ENCODE results near the gene TAOK3. TPM values are rescaled to one million over a fixed set of nuclear protein-coding genes. Genes with fewer than 3 reads are reported as not detected.

TAOK3 gene
- total and polyA plus RNA-seq, 2 donors (not counting 1 experiment from before 2014, with no cell fraction given): 30.0 to 80.4 TPM

- no peak overlapping the region for H3K27ac Mint-ChIP-seq
- POLR2A ChIA-PET: no interaction called here
Measured at GRCh38 chr12:118391836-118392235, 19.1 kb upstream of the TAOK3 start.

GRCh38 chr12:118391424-118391823, 18.7 kb upstream of the TAOK3 start:
- Histone ChIP-seq H3K27ac (ENCODE audit: low read length in 2 of 2) (no peak overlapping the region), H3K27me3 (replicated peaks in 1 of 4; ENCODE audit: control extremely low read depth in 1 of 4, control insufficient read depth in 3 of 4, insufficient read depth in 4 of 4, low read length in 3 of 4) (no peaks in the 10 kb centered on the region), H3K4me2 (replicated peaks; ENCODE audit: low read depth, low read length, poor library complexity, severe bottlenecking) (no peak overlapping the region), H3K4me3 (ENCODE audit: control extremely low read depth in 1 of 5, extremely low read depth in 1 of 5, insufficient read depth in 1 of 5, low read depth in 2 of 5, low read length in 4 of 5) (no peak overlapping the region), H3K79me2 (ENCODE audit: control insufficient read depth, insufficient read depth, low read length) (peaks cover 3% of the 10 kb centered on the region), H3K36me3 (replicated peaks in 1 of 2; ENCODE audit: control extremely low read depth in 1 of 2, control insufficient read depth in 1 of 2, extremely low read depth in 1 of 2, insufficient read depth in 2 of 2, low read length in 1 of 2) (peaks cover 22 to 80% of the 10 kb centered on the region in 2 experiments), H3K9me3 (ENCODE audit: control extremely low read depth in 1 of 3, control insufficient read depth in 2 of 3, insufficient read depth in 1 of 3, low read length in 2 of 3) (no peaks in the 10 kb centered on the region), H2AFZ (ENCODE audit: insufficient read depth, low read depth, low read length, poor library complexity, severe bottlenecking) (no peak overlapping the region), H3K9ac (ENCODE audit: low read length) (no peak overlapping the region), H4K20me1 (ENCODE audit: control insufficient read depth, insufficient read depth, low read length, poor library complexity, severe bottlenecking) (no peaks in the 10 kb centered on the region), H3K4me1 (ENCODE audit: control insufficient read depth in 2 of 2, insufficient read depth in 2 of 2, low read length in 2 of 2) (no peaks in the 10 kb centered on the region)
- Mint-ChIP-seq H3K9me3 (ENCODE audit: insufficient read depth) (no peaks in the 10 kb centered on the region), H3K4me3 (no peak overlapping the region), H3K27ac (no peak overlapping the region), H3K27me3 (no peaks in the 10 kb centered on the region), H3K4me1 (no peaks in the 10 kb centered on the region)
- ChIA-PET POLR2A (no interaction called here), CTCF (no interaction called here)
- DNase-seq (no peak), ATAC-seq (ENCODE audit: low read depth) (no peak)
- intact Hi-C loops (cut with micrococcal nuclease): no loop called here
- WGBS (ENCODE audit: insufficient coverage): 100% methylated on average over 1 of the region's 2 CpGs
- TF ChIP-seq CTCF (IDR thresholded peaks at IDR 0.05) (no peak), EZH2 (IDR thresholded peaks at IDR 0.05; ENCODE audit: borderline replicate concordance, insufficient read depth, low read depth, low read length, poor library complexity, severe bottlenecking) (no peak)

More at GRCh38 chr12:118391836-118392235, 19.1 kb upstream of the TAOK3 start:
- H3K4me3 Mint-ChIP-seq: no peak overlapping the region
- Histone ChIP-seq H3K9me3 (ENCODE audit: control extremely low read depth in 1 of 3, control insufficient read depth in 2 of 3, insufficient read depth in 1 of 3, low read length in 2 of 3) (no peaks in the 10 kb centered on the region), H2AFZ (ENCODE audit: insufficient read depth, low read depth, low read length, poor library complexity, severe bottlenecking) (no peak overlapping the region), H3K4me3 (ENCODE audit: control extremely low read depth in 1 of 5, extremely low read depth in 1 of 5, insufficient read depth in 1 of 5, low read depth in 2 of 5, low read length in 4 of 5) (no peak overlapping the region), H3K4me2 (replicated peaks; ENCODE audit: low read depth, low read length, poor library complexity, severe bottlenecking) (no peak overlapping the region), H3K79me2 (ENCODE audit: control insufficient read depth, insufficient read depth, low read length) (peaks cover 3% of the 10 kb centered on the region), H3K27ac (ENCODE audit: low read length in 2 of 2) (no peak overlapping the region), H3K36me3 (replicated peaks in 1 of 2; ENCODE audit: control extremely low read depth in 1 of 2, control insufficient read depth in 1 of 2, extremely low read depth in 1 of 2, insufficient read depth in 2 of 2, low read length in 1 of 2) (peaks cover 22 to 80% of the 10 kb centered on the region in 2 experiments), H3K4me1 (ENCODE audit: control insufficient read depth in 2 of 2, insufficient read depth in 2 of 2, low read length in 2 of 2) (no peaks in the 10 kb centered on the region), H3K9ac (ENCODE audit: low read length) (no peak overlapping the region), H3K27me3 (replicated peaks in 1 of 4; ENCODE audit: control extremely low read depth in 1 of 4, control insufficient read depth in 3 of 4, insufficient read depth in 4 of 4, low read length in 3 of 4) (no peaks in the 10 kb centered on the region), H4K20me1 (ENCODE audit: control insufficient read depth, insufficient read depth, low read length, poor library complexity, severe bottlenecking) (no peaks in the 10 kb centered on the region)
- H3K27me3 Mint-ChIP-seq: no peaks in the 10 kb centered on the region
- no peaks in the 10 kb centered on the region for H3K9me3 Mint-ChIP-seq (ENCODE audit: insufficient read depth)
- ATAC-seq (ENCODE audit: low read depth) (no peak), DNase-seq (no peak)
- no peaks in the 10 kb centered on the region for H3K4me1 Mint-ChIP-seq
- TF ChIP-seq CTCF (IDR thresholded peaks at IDR 0.05): no peak
- TF ChIP-seq EZH2 (IDR thresholded peaks at IDR 0.05; ENCODE audit: borderline replicate concordance, insufficient read depth, low read depth, low read length, poor library complexity, severe bottlenecking): no peak
- CTCF ChIA-PET: interaction anchor here (3.8 kb wide), 1 partner anchor 14 kb away, joined by 24 read pairs; no protein-coding TSS in a partner anchor
- intact Hi-C loops (cut with micrococcal nuclease): no loop called here
- no CpG with 5 or more reads among the region's 1 CpG for WGBS (ENCODE audit: insufficient coverage)

All from B cell (primary cell).